ENCODE results near the gene RAB8B.

DNA sequence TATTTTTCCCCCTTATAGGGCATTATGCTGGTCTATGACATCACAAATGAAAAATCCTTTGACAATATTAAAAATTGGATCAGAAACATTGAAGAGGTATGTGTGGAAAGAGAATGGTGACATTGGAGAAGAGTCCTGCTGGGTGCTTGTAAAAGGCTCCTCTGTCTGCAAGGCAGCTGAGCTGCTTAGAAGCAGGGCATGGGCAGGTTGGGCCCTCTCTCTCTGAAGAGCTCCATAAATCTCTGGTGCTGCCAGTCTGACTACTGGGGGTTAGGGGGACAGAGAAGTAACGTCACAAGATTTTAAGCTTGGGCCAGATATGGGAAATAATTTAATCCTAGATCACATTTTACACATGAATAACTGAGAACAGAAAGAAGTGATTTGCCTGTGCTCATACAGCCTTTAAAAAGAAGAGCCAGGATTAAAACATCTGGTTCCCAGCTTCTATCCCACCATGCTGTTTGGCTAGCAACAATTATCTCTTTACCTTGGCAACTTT is 66.1 kb downstream of the RAB8B start:
- TF ChIP-seq, protein P1, sequence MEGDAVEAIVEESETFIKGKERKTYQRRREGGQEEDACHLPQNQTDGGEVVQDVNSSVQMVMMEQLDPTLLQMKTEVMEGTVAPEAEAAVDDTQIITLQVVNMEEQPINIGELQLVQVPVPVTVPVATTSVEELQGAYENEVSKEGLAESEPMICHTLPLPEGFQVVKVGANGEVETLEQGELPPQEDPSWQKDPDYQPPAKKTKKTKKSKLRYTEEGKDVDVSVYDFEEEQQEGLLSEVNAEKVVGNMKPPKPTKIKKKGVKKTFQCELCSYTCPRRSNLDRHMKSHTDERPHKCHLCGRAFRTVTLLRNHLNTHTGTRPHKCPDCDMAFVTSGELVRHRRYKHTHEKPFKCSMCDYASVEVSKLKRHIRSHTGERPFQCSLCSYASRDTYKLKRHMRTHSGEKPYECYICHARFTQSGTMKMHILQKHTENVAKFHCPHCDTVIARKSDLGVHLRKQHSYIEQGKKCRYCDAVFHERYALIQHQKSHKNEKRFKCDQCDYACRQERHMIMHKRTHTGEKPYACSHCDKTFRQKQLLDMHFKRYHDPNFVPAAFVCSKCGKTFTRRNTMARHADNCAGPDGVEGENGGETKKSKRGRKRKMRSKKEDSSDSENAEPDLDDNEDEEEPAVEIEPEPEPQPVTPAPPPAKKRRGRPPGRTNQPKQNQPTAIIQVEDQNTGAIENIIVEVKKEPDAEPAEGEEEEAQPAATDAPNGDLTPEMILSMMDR (IDR thresholded peaks at IDR 0.05) = no peak
- TF ChIP-seq ZFX (IDR thresholded peaks at IDR 0.05; ENCODE audit: borderline replicate concordance) = no peak

Measured in 22Rv1 (cell line).